OCI-LY1 (cell line): Measurements from ENCODE around the gene NFIX.

Experiments
- H2AFZ ChIP-seq: fragments of 200-600 bp; sonication (generic), shearing (Covaris generic); 2 replicates; pipeline ENCODE4 v1.6.0; 2014; ENCODE audit warnings: antibody characterized with exemption, mild to moderate bottlenecking, low read length
- H3F3A ChIP-seq: fragments of 200-600 bp; sonication (generic), shearing (Covaris generic); 2 replicates; pipeline ENCODE4 v1.6.0; 2014; ENCODE audit warnings: mild to moderate bottlenecking, antibody characterized with exemption, low read length, moderate library complexity; ENCODE audit not compliant: insufficient read depth
- H3K27ac ChIP-seq: fragments of 200-600 bp; sonication (generic); 2 replicates; pipeline ENCODE4 v1.5.1; 2014; ENCODE audit warnings: low read length, mixed run types, mild to moderate bottlenecking, low read depth; ENCODE audit not compliant: poor library complexity, severe bottlenecking
- H3K27me3 ChIP-seq: fragments of 200-600 bp; sonication (generic); 2 replicates; pipeline ENCODE4 v1.6.0; 2014; ENCODE audit warnings: antibody characterized with exemption, mild to moderate bottlenecking, low read length, moderate library complexity; ENCODE audit not compliant: insufficient read depth
- H3K36me3 ChIP-seq: fragments of 200-600 bp; sonication (generic); 2 replicates; pipeline ENCODE4 v1.6.1; 2014; ENCODE audit warnings: mild to moderate bottlenecking, antibody characterized with exemption, low read length, moderate library complexity, mixed read lengths; ENCODE audit not compliant: insufficient read depth
- H3K4me1 ChIP-seq: fragments of 200-600 bp; sonication (generic); 2 replicates; pipeline ENCODE4 v1.5.1; 2014; ENCODE audit warnings: mild to moderate bottlenecking, low read length, moderate library complexity; ENCODE audit not compliant: insufficient read depth, severe bottlenecking
- H3K4me2 ChIP-seq: fragments of 200-600 bp; sonication (generic), shearing (Covaris generic); 2 replicates; pipeline ENCODE4 v1.6.1; 2014; ENCODE audit warnings: low read length
- H3K4me3 ChIP-seq: fragments of 200-600 bp; sonication (generic); 2 replicates; pipeline ENCODE4 v1.5.1; 2014; ENCODE audit warnings: low read length, low read depth, mild to moderate bottlenecking, mixed read lengths; ENCODE audit not compliant: poor library complexity, severe bottlenecking
- H3K79me2 ChIP-seq: fragments of 200-600 bp; shearing (Covaris generic); 2 replicates; pipeline ENCODE4 v1.6.1; 2016; ENCODE audit warnings: mixed run types, low read length, mixed read lengths; ENCODE audit not compliant: insufficient read depth
- H3K9ac ChIP-seq: fragments of 200-600 bp; sonication (generic), shearing (Covaris generic); 2 replicates; pipeline ENCODE4 v1.6.1; 2014; ENCODE audit warnings: mild to moderate bottlenecking, low read length, mixed read lengths
- H3K9me2 ChIP-seq: fragments of 200-600 bp; sonication (generic), shearing (Covaris generic); 2 replicates; pipeline ENCODE4 v1.6.1; 2014; ENCODE audit warnings: low read depth, mild to moderate bottlenecking, low read length, mixed read lengths
- H3K9me3 ChIP-seq: fragments of 200-600 bp; shearing (Covaris generic); 2 replicates; pipeline ENCODE4 v1.6.1; 2014; ENCODE audit warnings: low read length, mixed read lengths
- H4K20me1 ChIP-seq: fragments of 200-600 bp; sonication (generic), shearing (Covaris generic); 2 replicates; pipeline ENCODE4 v1.6.0; 2016; ENCODE audit warnings: mild to moderate bottlenecking, low read length; ENCODE audit not compliant: insufficient read depth
- EZH2 ChIP-seq: fragments of 200-600 bp; sonication (generic), shearing (Covaris generic); IDR thresholded peaks from 2 replicates; pipeline ENCODE4 v1.8.0; 2017; ENCODE audit warnings: borderline replicate concordance, mixed run types, mild to moderate bottlenecking, antibody characterized with exemption, low read length, moderate library complexity, mixed read lengths
- TF ChIP-seq, protein P1 (sequence below): fragments of 200-600 bp; sonication (generic), shearing (Covaris generic); IDR thresholded peaks from 2 replicates; pipeline ENCODE4 v1.5.1; 2017; ENCODE audit warnings: mild to moderate bottlenecking, antibody characterized with exemption, low read length, moderate library complexity, mixed read lengths

NFIX gene

DNA sequence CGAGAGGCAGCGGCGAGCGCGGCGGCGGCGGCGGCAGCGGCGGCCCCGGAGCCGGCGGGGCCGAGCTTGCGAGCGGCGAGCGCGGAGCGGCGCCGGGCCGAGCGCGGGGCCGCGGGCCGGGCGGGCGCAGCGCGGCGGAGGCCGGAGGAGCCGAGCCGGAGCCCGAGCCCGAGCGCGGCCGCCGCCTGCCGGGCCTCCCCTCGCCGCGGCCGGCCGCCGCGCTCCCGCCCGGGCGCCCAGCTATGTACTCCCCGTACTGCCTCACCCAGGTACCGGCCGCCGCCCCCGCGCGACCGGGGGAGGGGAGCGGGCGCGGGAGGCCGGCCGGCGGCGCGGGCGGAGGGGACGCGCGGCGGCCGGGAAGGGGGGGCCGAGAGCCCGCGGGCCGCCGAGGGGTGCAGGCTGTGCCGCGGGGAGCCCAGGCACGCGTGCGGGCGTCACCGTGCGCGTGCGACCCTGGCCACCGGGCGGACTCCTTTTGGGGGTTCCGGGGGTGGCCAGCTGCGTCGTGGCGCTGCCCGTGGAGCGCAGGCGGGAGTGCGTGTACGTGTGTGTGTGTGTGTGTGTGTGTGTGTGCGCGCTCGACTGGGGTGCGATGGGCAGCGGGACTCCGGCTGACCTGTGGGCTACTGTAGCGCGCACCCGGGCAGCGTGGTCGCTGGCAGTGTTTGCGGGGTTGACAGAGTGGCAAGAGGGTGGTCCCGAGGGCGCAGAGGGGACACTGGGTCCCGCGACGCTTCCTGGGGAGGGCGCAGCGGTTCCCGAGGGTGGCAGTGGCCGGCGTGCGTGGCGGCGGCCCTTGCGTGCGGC lies 526 bp downstream of the NFIX start:
- Histone ChIP-seq H3K27ac (no peak overlapping the region), H3K9ac (no peak overlapping the region), H3K4me1 (no peaks in the 10 kb centered on the region)

DNA sequence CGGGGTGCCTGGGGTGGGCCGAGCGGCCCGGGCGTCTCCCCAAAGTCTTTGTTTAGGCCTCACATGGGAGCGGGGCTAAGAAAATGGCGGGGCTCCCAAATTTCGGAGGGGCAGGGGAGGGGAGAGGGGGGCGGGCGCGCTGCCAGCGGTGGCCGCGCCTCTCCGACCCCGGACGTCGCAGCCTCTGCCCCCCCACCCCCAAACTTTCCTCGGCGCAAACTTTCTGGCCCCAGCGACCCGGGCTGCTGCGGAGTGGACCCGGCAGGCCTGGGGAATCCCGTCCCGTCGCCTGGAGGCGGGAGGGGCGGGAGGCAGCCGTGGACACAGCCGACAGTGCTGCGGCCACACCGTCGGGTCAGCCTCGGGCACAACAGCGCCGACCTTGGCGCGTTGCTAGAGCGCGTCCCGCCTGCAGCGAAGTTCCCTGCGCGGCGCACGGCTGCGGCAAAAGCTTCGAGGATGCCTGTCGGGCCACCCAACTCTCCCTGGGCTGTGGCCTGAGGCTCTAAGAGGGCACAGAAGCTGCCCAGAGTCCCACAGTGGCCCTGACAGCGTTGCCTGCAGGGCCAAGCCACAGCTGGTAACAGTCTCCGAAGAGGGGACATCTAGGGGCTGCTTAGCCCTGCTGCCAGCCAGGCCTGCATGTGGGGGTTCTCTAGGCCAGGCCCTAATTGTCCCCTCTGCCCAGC lies 1.3 kb downstream of the NFIX start:
- H3F3A ChIP-seq: no peaks in the 10 kb centered on the region
- H3K27ac ChIP-seq: no peak overlapping the region
- H3K9me2 ChIP-seq: no peaks in the 10 kb centered on the region
- no peaks in the 10 kb centered on the region for H3K79me2 ChIP-seq
- H3K9me3 ChIP-seq: no peaks in the 10 kb centered on the region
- H3K4me2 ChIP-seq: no peak overlapping the region
- peaks cover 10% of the 10 kb centered on the region; the same call in 1 of the 2 replicates for H3K27me3 ChIP-seq
- no peaks in the 10 kb centered on the region for H3K36me3 ChIP-seq
- H3K4me1 ChIP-seq: no peaks in the 10 kb centered on the region
- no peak overlapping the region for H3K9ac ChIP-seq
- no peaks in the 10 kb centered on the region for H4K20me1 ChIP-seq
- TF ChIP-seq, protein P1, sequence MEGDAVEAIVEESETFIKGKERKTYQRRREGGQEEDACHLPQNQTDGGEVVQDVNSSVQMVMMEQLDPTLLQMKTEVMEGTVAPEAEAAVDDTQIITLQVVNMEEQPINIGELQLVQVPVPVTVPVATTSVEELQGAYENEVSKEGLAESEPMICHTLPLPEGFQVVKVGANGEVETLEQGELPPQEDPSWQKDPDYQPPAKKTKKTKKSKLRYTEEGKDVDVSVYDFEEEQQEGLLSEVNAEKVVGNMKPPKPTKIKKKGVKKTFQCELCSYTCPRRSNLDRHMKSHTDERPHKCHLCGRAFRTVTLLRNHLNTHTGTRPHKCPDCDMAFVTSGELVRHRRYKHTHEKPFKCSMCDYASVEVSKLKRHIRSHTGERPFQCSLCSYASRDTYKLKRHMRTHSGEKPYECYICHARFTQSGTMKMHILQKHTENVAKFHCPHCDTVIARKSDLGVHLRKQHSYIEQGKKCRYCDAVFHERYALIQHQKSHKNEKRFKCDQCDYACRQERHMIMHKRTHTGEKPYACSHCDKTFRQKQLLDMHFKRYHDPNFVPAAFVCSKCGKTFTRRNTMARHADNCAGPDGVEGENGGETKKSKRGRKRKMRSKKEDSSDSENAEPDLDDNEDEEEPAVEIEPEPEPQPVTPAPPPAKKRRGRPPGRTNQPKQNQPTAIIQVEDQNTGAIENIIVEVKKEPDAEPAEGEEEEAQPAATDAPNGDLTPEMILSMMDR: no peak
- TF ChIP-seq EZH2: no peak
- no peak overlapping the region for H2AFZ ChIP-seq
- H3K4me3 ChIP-seq: no peak overlapping the region

More for the DNA sequence above, 526 bp downstream of the NFIX start:
- Histone ChIP-seq H2AFZ (no peak overlapping the region), H3K4me3 (no peak overlapping the region), H3K4me2 (no peak overlapping the region; the same call in 1 of the 2 replicates), H3K27me3 (peaks cover 7% of the 10 kb centered on the region; the same call in 1 of the 2 replicates), H3K9me2 (no peaks in the 10 kb centered on the region), H3K79me2 (no peaks in the 10 kb centered on the region), H3F3A (no peaks in the 10 kb centered on the region), H3K9me3 (no peaks in the 10 kb centered on the region), H4K20me1 (no peaks in the 10 kb centered on the region), H3K36me3 (no peaks in the 10 kb centered on the region)
- TF ChIP-seq EZH2: no peak
- TF ChIP-seq, protein P1: no peak

DNA sequence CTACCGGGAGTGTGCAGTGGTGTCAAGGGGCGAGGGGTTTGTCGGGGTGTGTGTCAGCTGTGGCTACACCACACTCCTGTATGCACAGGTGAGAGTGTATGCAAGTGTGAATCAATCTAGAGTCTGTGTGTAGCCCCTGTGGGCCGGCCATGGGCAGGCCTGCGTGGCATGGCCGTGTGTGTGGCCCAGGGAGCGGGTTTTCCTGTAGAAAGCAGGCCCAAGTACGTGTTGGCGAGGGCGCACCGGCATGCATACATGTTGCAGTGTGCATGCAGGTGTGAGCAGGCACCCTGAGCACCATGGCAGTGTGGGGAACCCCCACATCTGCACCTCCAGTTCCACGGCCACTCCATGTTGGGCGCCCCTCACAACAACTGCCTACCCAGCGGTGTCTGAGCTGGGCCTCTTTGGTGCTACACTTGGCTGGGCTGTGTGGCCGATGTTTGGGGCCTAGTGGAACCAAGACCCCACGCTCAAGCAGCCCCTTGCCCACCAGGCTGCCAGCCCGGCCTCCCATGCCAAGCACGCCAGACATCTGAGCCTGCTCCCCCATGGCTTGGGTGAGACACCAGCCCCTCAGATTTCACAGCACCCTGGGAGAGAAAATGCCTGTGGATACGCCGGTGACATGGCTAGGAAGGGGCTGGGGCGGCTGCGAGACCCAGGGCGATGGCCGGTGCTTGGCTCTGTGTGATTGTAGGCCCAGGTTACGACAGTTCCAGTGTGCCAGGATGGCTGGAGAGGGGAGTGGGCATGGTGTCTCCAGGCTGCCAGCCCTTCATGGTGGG lies 2.1 kb downstream of the NFIX start:
- no peaks in the 10 kb centered on the region for H3K4me1 ChIP-seq
- no peaks in the 10 kb centered on the region for H3F3A ChIP-seq
- H3K9ac ChIP-seq: no peak overlapping the region
- peaks cover 10% of the 10 kb centered on the region; the same call in 1 of the 2 replicates for H3K27me3 ChIP-seq
- H2AFZ ChIP-seq: no peak overlapping the region
- no peak overlapping the region for H3K4me2 ChIP-seq
- H3K4me3 ChIP-seq: no peak overlapping the region
- no peaks in the 10 kb centered on the region for H3K36me3 ChIP-seq
- no peaks in the 10 kb centered on the region for H4K20me1 ChIP-seq
- H3K79me2 ChIP-seq: no peaks in the 10 kb centered on the region
- H3K9me3 ChIP-seq: no peaks in the 10 kb centered on the region
- no peaks in the 10 kb centered on the region for H3K9me2 ChIP-seq
- no peak overlapping the region for H3K27ac ChIP-seq
- no peak for TF ChIP-seq EZH2
- TF ChIP-seq, protein P1: no peak
